K562 (cell line): ENCODE results near the gene TMEM154. TPM values are rescaled to one million over a fixed set of nuclear protein-coding genes. Genes with fewer than 3 reads are reported as not detected.
A peak's percentile ranks its signal among the peaks of the same experiment; 100 is the strongest.

ENCODE experiments used
- BDP1 ChIP-seq: IDR thresholded peaks from 3 replicates; pipeline ENCODE4 v1.6.1; 2011; ENCODE audit not compliant: insufficient read length, insufficient read depth
- BRF1 ChIP-seq: IDR thresholded peaks from 3 replicates; pipeline ENCODE4 v1.6.1; 2011; ENCODE audit warnings: borderline replicate concordance, mild to moderate bottlenecking; ENCODE audit not compliant: insufficient read length; ENCODE audit errors: extremely low read depth
- ELF1 ChIP-seq: fragments of 200-800 bp; sonication (Bioruptor generic); IDR thresholded peaks from 2 replicates; pipeline ENCODE4 v1.6.1; 2016; ENCODE audit warnings: missing genetic modification characterization, missing compliant biosample characterization
- GABPA ChIP-seq: fragments of 200-800 bp; sonication (Bioruptor generic); conservative IDR thresholded peaks from 2 replicates; pipeline ENCODE4 v1.6.1; 2016; ENCODE audit warnings: low read depth, missing genetic modification characterization, missing compliant biosample characterization
- L3MBTL2 ChIP-seq: fragments of 450-650 bp; IDR thresholded peaks from 2 replicates; pipeline ENCODE4 v1.6.1; 2016; ENCODE audit warnings: mild to moderate bottlenecking, moderate library complexity
- MCM3 ChIP-seq: fragments of 450-650 bp; IDR thresholded peaks from 2 replicates; pipeline ENCODE4 v1.6.1; 2016
- MGA ChIP-seq: fragments of 450-650 bp; IDR thresholded peaks from 2 replicates; pipeline ENCODE4 v1.6.1; 2016; ENCODE audit warnings: mild to moderate bottlenecking, moderate library complexity
- RFX1 ChIP-seq: fragments of 450-650 bp; IDR thresholded peaks from 2 replicates; pipeline ENCODE4 v1.6.1; 2016; ENCODE audit warnings: mild to moderate bottlenecking, moderate library complexity
- SMARCC2 ChIP-seq: fragments of 450-650 bp; IDR thresholded peaks from 2 replicates; pipeline ENCODE4 v1.6.1; 2017; ENCODE audit warnings: antibody characterized with exemption, moderate library complexity, mild to moderate bottlenecking, low read depth
- TGIF2 ChIP-seq: sonication (generic); formaldehyde crosslinking; IDR thresholded peaks from 2 replicates; pipeline ENCODE4 v1.8.1; 2022; ENCODE audit warnings: mild to moderate bottlenecking, missing genetic modification reagents, moderate library complexity
- TRIM24 ChIP-seq, 2 experiments: fragments of 450-650 bp; IDR thresholded peaks; 2 replicates each; pipeline ENCODE4 v1.6.1; 2016
- ZHX1 ChIP-seq: fragments of 150-350 bp; conservative IDR thresholded peaks from 2 replicates; pipeline ENCODE4 v1.6.1; 2014; ENCODE audit warnings: low read length
- polyA plus RNA-seq, 8 experiments: library from polyadenylated mRNA; depleted of rRNA in 4 of 8; stranded (reverse) in 5 of 8; unstranded in 3 of 8; fragments of >200 nt; fragmentation: Nextera tagmentation in 2 of 8; fragmentation: Illumina TruSeq in 1 of 8; extraction: Ambion mirVana in 2 of 8; extraction: Trizol in 1 of 8; gene quantifications; 2 replicates each; pipeline versions ENCODE4 v1.2.1 to v1.2.3, GENCODE V29; 2011 to 2014; ENCODE audit warnings: inconsistent platforms in 1 of 8, missing spikeins in 1 of 8
- total RNA-seq, 7 experiments: library from RNA; depleted of rRNA in 6 of 7; stranded (reverse); fragments of >200 nt in 6 of 7; fragmentation: Illumina TruSeq in 2 of 7; extraction: Trizol in 2 of 7; gene quantifications; 2 replicates each; pipeline versions ENCODE4 v1.2.1 to v1.2.3, GENCODE V29; 2011 to 2021; ENCODE audit warnings: low replicate concordance in 1 of 7
- TF ChIP-seq, protein P1 (sequence below): fragments of 250-450 bp; sonication (Bioruptor Pico); IDR thresholded peaks from 2 replicates; pipeline ENCODE4 v1.8.0; 2022; ENCODE audit warnings: moderate library complexity, mild to moderate bottlenecking, inconsistent platforms

The TMEM154 gene
- total and polyA plus RNA-seq, 9 of the 15 experiments (the other 6 are each of a cell fraction or from before 2014, with no cell fraction given) = 0.13 to 1.8 (median 0.58) TPM

DNA sequence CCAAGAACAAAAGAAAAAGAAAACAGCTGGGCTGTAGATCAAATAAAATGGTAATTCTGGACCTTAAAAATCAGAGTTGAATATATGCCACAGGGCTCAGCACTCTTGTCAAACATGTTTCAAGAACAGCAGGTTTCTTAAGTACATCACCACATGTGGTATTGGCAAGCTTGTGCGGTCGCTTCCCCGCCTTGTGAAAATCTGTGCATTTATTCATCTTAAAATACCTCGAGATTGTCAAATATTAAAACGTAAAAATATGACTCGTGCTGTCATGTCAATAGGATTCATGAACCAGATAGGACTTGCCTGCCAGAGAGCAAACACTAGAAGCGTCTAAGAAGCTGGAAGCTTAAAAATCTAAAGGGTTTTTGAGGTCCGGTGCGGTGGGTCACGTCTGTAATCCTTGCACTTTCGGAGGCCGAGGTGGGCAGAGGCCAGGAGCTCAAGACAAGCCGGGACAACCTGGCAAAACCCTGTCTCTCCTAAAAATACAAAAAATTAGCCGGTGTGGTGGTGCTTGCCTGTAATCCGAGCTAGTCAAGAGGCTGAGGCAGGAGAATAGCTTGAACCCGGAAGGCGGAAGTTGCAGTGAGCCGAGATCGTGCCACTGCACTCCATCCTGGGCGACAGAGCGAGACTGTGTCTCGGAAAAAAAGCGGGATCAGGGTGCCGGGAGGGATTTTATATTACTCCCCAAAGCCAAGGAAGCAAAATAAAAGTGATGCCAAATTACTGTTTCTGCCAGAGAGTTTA, 40.2 kb upstream of the TMEM154 start (continued):
- TF ChIP-seq MGA (0 out of 2 replicates have a peak, but pooled peaks have one; percentile 25), TGIF2 (CRISPR knock-in tag) (no peak), L3MBTL2 (peak; percentile 22; the same call in 1 of the 2 replicates), TRIM24 (IDR thresholded peaks at IDR 0.05) (no peak), ZHX1 (no peak), ELF1 (tag) (peak; percentile 76), BRF1 (no peak), BDP1 (no peak), RFX1 (no peak), SMARCC2 (no peak), MCM3 (no peak), GABPA (tag) (peak; percentile 47; the same call in 1 of the 2 replicates)
- TF ChIP-seq, protein P1, sequence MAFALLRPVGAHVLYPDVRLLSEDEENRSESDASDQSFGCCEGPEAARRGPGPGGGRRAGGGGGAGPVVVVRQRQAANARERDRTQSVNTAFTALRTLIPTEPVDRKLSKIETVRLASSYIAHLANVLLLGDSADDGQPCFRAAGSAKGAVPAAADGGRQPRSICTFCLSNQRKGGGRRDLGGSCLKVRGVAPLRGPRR (CRISPR knock-in tag) = no peak
